ENCODE results near the gene NR2F1.

Gene NR2F1

GRCh38 chr5:93588352-93589151, 5.5 kb downstream of the NR2F1 start:
- DNase-seq (ENCODE audit: low read depth), result no peak
- no peak for TF ChIP-seq CTCF (conservative IDR thresholded peaks at IDR 0.05; ENCODE audit: control insufficient read depth, insufficient read depth, low read depth, low read length)
- peak overlapping the region; percentile 90 for H3K4me3 ChIP-seq (ENCODE audit: control insufficient read depth, low read depth, low read length)

DNA sequence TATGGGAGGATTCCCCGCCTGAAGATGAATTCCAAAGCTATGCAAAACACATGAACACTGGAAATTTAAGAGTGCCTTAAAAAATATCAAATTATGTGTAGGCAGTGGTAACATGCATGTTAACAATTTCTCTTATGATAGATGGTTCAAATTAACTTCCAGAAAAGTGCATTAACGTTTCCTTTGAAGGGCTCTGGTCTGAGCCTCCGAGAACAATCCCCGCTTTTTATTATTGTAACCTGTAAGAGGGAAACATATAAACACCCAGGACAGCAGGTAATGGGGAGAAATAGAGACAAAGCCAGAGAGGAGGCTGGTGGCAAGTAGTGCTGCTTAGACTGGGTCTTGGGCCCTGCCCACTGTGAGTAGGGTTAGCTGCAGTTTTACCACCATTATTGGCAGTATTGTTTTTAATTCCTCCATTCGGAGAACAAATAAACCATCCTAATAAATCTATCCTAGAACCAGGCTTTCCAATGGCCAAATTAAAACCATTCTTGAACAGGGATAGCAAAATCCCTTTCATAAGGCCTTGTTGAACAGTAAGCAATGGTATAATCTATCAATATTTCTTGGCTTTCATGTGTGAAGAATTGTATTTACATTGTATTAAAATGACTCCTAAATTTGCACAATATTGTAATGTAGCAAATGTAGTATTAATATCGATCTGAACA, 6.3 kb downstream of the NR2F1 start:
- no peak for DNase-seq (ENCODE audit: low read depth)
- H3K4me3 ChIP-seq (ENCODE audit: control insufficient read depth, low read depth, low read length), result peak overlapping the region; percentile 43
- no peak for TF ChIP-seq CTCF (conservative IDR thresholded peaks at IDR 0.05; ENCODE audit: control insufficient read depth, insufficient read depth, low read depth, low read length)

DNA sequence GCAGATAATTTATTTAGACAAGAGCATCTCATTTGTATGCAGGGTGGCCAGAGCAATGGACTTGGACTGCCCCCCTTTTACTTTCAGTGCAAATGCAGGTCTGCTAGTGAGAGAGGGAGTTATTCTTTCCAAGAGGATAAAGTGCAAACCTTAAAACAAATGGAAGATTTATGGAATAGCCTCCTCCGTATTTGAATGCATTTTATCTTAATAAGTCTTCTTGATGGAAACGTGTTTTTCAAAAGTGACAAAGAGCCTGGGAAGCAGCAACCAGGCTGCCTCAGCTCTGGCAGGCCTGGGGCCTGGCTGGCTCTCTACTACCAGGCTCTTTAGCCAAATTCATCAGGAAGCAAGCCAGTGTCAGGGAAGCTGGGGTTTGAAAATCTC, 6.8 kb downstream of the NR2F1 start:
- peak; percentile 17 for TF ChIP-seq CTCF (conservative IDR thresholded peaks at IDR 0.05; ENCODE audit: control insufficient read depth, insufficient read depth, low read depth, low read length)
- peak; percentile 43 for DNase-seq (ENCODE audit: low read depth)
- H3K4me3 ChIP-seq (ENCODE audit: control insufficient read depth, low read depth, low read length), result peak overlapping the region; percentile 13

DNA sequence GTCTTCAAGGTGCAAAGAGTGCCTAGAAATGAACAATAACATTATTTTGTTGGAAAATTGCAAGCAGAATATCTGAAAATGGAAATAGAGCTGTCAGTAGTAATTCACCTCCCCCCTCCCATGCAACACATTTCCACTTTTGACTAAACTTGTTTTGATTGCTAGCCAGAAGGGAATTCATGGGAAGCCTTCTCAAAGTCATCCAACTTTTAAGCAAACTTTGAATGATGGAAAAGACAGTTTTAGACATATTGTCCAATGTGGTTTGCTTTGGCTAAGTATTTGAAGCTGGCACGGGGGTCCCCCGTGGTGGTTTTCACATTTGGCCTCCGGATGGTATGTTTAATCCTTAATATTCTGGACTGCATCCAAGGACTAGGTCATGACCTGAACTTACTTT, 7.5 kb downstream of the NR2F1 start:
- no peak for DNase-seq (ENCODE audit: low read depth)
- peak overlapping the region; percentile 13 for H3K4me3 ChIP-seq (ENCODE audit: control insufficient read depth, low read depth, low read length)
- TF ChIP-seq CTCF (conservative IDR thresholded peaks at IDR 0.05; ENCODE audit: control insufficient read depth, insufficient read depth, low read depth, low read length), result no peak

GRCh38 chr5:93591323-93591945, 8.4 kb downstream of the NR2F1 start:
- DNase-seq (ENCODE audit: low read depth), result no peak
- no peak overlapping the region for H3K4me3 ChIP-seq (ENCODE audit: control insufficient read depth, low read depth, low read length)
- no peak for TF ChIP-seq CTCF (conservative IDR thresholded peaks at IDR 0.05; ENCODE audit: control insufficient read depth, insufficient read depth, low read depth, low read length)

DNA sequence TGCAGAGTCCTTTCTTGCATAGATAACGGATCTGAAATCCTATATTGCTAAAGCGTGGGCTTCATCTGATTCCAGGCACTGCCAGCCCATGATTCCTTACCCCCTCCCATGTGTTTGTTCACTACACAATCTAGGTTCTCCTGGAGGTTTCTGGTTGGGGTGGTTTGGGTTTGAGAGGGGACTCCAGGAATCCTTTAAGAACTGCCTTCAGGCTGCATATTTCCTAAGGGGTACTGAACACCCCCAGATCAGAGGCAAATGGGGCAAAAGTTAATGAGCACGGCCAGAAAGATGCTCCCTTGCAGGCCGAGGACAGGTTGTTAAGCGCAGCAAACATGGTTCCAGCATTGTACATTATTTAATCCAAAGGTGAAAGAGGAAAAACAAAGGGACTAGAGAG, 9.9 kb downstream of the NR2F1 start:
- no peak for DNase-seq (ENCODE audit: low read depth)
- H3K4me3 ChIP-seq (ENCODE audit: control insufficient read depth, low read depth, low read length), result no peak overlapping the region
- no peak for TF ChIP-seq CTCF (conservative IDR thresholded peaks at IDR 0.05; ENCODE audit: control insufficient read depth, insufficient read depth, low read depth, low read length)
